ENCODE data around the gene ZNF830.

Gene ZNF830

GRCh38 chr17:34980353-34980680, 19.0 kb downstream of the ZNF830 start, which contains the start of gene LIG3:
Gene LIG3 (plus strand): TSS chr17:34980512. CDS start chr17:34983006, 2,494 bp downstream.
- TF ChIP-seq CTCF (IDR thresholded peaks at IDR 0.05; ENCODE audit: low read depth, low read length, missing control alignments) = no peak
- H3K4me3 ChIP-seq (replicated peaks; ENCODE audit: low read depth, low read length) = peak within 1 kb of the TSS; percentile 84
- peak; percentile 79 for DNase-seq (ENCODE audit: extremely low read depth, low read depth)

- H3K4me3 ChIP-seq (replicated peaks; ENCODE audit: low read depth, low read length) = peak overlapping the region; percentile 84
- TF ChIP-seq CTCF (IDR thresholded peaks at IDR 0.05; ENCODE audit: low read depth, low read length, missing control alignments) = peak; percentile 28
- DNase-seq (ENCODE audit: extremely low read depth, low read depth) = peak; percentile 42
Measured at GRCh38 chr17:34980681-34981537, 19.6 kb downstream of the ZNF830 start.

- DNase-seq (ENCODE audit: extremely low read depth, low read depth) = no peak
- H3K4me3 ChIP-seq (replicated peaks; ENCODE audit: low read depth, low read length) = peak overlapping the region; percentile 84
- TF ChIP-seq CTCF (IDR thresholded peaks at IDR 0.05; ENCODE audit: low read depth, low read length, missing control alignments) = no peak
Measured at GRCh38 chr17:34981538-34982241, 20.4 kb downstream of the ZNF830 start.

- DNase-seq (ENCODE audit: extremely low read depth, low read depth) = no peak
- no peak for TF ChIP-seq CTCF (IDR thresholded peaks at IDR 0.05; ENCODE audit: low read depth, low read length, missing control alignments)
- no peak overlapping the region for H3K4me3 ChIP-seq (replicated peaks; ENCODE audit: low read depth, low read length)
Measured at GRCh38 chr17:34987232-34987631, 25.9 kb downstream of the ZNF830 start.

- no peak for DNase-seq (ENCODE audit: extremely low read depth, low read depth)
- TF ChIP-seq CTCF (IDR thresholded peaks at IDR 0.05; ENCODE audit: low read depth, low read length, missing control alignments) = no peak
- H3K4me3 ChIP-seq (replicated peaks; ENCODE audit: low read depth, low read length) = no peak overlapping the region
Measured at GRCh38 chr17:34988644-34989043, 27.3 kb downstream of the ZNF830 start.

GRCh38 chr17:34989473-34989872, 28.1 kb downstream of the ZNF830 start:
- no peak for DNase-seq (ENCODE audit: extremely low read depth, low read depth)
- TF ChIP-seq CTCF (IDR thresholded peaks at IDR 0.05; ENCODE audit: low read depth, low read length, missing control alignments) = no peak
- H3K4me3 ChIP-seq (replicated peaks; ENCODE audit: low read depth, low read length) = no peak overlapping the region
